Anterior cingulate cortex (tissue), 58 donors: ENCODE measurements around the gene GIPC3.
A peak's percentile ranks its signal among the peaks of the same experiment; 100 is the strongest.

ENCODE experiments used
- DNase-seq, 58 donors: peaks; one replicate each; lab custom pipeline; 2025; lab: John Stamatoyannopoulos, UW

The GIPC3 gene

DNA sequence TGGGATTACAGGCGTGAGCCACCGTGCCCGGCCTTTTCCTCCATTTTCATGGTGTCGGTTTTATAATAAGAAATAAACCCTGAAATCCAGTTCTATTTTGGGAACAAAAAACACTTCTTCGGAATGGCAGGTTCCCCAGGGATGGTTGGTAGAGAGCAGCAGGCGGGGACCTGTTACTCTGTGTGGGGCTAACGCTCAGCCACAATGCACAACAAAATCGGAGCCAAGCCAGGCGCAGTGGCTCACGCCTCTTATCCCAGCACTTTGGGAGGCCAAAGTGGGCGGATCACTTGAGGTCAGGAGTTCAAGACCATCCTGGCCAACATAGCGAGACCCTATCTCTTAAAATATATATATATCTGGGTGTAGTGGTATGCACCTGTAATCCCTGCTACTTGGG lies 15.7 kb downstream of the GIPC3 start:
- no peak for DNase-seq

GRCh38 chr19:3603121-3603811 lies 18.0 kb downstream of the GIPC3 start:
- no peak for DNase-seq

DNA sequence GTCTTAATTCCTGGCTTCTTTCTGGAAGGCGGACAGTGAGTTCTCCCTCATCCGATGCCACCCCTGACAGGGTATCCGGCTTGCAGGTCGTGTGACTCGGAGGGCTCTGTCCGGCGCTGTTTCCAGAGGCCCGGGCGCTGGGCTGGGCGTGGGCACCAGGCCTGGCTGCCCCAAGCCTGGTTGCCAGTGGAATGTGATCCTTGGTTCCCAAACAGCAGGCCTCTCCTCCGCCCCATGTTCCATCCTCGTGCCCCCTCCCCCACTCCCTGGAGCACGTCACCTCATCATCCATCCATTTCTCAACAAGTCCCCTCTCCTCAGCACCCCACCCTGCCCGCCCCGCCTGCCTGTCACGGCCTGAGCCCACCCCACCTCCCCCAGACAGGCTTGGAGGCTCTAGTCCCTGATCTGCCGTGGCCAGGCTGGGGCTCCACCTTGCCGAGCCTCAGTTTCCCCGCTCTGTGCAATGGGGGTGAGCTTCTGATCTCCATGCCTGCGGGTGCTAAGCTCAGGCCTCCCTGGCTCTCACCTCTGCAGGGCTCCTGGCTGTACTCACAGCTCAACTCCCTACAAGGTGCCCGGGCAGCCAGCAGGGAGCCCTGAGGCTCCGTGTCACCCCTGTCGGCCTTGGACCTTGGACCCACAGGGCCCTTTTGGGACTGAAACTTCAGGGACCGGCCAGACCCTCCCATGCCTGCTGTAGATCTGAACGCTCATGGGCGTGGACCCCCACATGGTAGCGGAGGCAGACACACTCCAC lies 19.1 kb downstream of the GIPC3 start:
- DNase-seq: no peak

DNA sequence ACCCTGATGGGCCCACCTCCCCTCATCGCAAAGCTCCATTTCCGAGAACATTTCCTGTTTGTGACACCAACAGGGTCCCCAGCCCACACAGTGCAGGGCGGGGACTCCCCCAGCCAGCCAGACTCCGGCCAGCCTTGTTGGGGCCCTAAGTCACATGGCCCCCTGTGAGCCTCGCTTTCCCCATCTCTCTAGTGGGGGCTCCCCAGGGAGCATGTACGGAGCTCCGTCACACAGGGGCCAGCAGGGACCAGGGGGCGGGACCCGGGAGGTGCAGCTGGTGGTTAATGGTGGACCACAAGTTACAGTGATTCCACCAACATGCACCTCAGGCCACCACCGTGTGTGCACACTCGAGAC lies 19.7 kb downstream of the GIPC3 start:
- DNase-seq: no peak

DNA sequence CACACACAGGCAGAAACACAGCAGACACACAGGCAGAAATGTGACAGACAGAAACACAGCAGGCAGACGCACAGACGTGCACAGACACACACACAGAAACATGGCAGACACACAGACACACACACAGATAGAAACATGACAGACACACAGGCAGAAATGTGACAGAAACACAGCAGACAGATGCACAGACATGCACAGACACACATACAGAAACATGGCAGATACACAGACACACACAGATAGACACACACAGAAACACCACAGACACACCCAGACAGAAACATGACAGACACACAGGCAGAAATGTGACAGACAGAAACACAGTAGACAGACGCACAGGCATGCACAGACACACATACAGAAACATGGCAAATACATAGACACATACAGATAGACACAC lies 20.1 kb downstream of the GIPC3 start:
- DNase-seq: no peak

- no peak for DNase-seq
Measured at GRCh38 chr19:3605770-3606169, 20.5 kb downstream of the GIPC3 start.

- no peak for DNase-seq
Measured at GRCh38 chr19:3606174-3606689, 21.0 kb downstream of the GIPC3 start.

GRCh38 chr19:3606690-3607289 lies 21.5 kb downstream of the GIPC3 start, which contains the start of gene TBXA2R:
Gene TBXA2R, minus strand, starts transcription at chr19:3606875. Its CDS starts 6,241 bp downstream, at chr19:3600634.
- DNase-seq: peak in 29 of 58 donors; percentile 3 to 60 (median 30)

DNA sequence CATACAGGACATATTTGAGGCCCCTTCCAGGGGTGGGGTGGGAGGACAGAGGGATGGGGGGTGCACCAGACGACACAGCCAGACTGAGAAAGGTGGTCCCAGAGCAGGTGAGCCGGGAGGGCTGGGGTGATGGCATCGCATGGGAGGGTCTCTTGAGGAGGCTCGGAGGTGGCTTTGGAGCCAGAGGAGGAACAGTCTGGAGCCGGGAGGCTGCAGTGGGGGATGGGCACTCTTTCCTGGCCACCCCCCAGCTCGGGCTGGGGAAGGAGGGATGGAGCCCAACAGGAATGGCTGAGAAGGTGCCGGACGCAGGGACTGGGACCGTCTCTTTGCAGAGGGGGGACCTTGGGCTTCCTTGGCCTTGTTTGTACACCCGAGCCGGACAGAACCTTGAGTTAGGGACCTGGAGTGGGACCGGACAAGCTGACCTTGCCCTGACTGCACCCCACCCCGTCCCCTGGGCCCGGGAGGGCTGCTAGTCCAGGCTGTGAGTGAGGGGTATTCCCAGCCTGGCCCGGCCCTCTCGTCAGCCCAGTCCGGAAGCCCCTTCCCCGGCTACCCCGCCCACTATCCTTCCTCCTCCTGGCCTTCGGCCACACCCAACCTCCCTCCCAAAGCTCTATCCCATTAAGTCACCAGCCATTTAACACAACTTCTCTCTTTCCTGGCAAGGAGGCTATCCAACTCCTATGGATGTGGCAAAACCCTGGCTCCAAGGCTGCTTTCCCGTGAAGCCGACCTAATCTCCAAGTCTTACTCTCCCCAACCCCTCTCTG lies 22.2 kb downstream of the GIPC3 start:
- DNase-seq: no peak

GRCh38 chr19:3608079-3608641 lies 22.9 kb downstream of the GIPC3 start:
- no peak for DNase-seq

GRCh38 chr19:3608750-3609322 lies 23.6 kb downstream of the GIPC3 start:
- DNase-seq: no peak

DNA sequence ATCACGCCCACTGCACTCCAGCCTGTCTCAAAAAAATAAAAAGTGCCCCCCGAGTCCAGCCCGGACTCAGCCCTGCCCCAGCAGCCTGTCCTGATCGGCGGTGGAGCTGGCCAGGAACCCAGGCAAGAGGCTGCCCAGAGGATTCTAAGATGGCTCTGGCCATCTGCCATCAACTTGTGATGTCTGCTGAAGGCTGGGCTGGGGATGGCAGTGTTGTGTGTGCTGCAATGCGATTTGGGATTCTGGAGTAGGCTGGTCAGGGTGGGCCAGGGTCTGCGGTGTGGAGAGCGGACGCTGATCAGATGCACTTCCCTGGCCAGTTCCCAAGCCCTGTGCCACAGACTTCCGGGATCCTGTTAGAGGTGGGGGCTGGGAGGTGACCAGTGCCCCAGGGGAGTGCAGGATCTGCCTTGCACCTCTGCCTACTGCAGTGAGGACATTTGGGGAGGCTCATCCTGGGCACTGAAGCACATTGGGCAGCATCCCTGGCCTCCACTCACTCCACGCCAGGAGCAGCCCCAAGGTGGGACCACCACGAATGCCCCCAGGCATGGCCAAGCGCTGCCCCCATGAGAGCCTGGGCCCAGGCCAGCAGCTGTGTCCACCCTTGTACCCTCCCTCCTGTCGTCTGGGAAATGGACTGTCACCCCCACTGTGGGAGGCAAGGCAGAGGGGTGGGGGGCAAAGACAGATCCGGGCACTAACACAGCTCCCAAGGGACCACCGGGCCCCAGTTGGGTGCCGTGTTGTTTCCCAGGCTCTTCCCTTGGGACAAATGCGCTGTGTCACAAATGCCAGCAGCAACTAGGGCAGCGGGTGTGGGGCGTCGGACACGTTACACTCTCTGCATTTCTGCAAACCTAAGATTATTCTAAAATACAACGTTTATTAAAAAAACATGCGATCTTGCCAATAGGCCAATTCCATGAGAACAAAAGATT lies 24.8 kb downstream of the GIPC3 start:
- DNase-seq: peak in 1 of 58 donors; percentile 15

DNA sequence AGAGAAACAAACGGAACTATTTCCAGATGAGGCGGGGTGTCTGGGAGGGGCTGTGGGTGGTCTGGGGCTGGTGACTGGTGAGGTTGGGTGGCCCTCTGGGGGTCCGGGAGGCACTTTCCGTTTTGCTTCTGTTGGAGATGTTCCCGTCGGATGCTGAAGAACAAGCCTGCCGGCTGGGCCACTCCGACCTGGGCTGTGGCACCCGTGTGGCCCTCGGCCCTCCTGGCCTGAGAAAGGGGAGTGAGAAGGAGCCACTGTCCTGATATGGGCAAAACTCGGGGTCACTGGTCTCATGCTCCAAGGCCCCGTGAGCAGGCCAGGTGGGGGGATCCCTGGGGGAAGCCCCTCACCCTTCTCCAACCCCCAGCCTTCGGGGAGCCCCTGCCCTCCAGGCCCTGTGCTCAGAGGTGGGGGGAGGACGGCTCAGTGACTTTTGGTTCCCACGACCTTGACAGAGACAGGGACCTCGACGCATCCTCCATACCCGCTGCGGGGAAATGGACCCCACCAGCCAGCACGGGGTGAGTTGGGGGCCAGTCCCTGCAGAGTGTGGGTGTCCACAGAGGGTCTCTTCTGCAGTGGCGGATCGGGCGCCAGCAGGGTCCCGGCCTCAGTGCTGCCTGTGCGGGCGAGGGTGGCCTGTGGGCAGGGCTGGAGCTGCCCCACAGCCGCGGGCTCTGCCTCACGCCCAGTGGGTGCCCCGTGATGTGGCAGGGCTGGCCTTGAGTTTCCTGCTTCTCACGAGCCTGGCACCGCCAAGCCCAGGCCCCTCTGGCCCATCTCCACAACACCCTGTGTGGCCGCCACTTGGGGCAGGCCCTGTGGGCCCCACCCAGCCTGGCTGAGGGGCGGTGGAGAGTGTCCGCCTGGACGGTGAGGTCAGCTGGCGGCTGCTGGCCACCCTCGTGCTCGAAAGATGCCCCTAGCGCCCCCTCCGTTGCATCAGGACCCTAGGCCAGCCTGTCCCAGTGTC lies 25.8 kb downstream of the GIPC3 start:
- DNase-seq: no peak

GRCh38 chr19:3611841-3612240 lies 26.6 kb downstream of the GIPC3 start:
- no peak for DNase-seq

- no peak for DNase-seq
Measured at GRCh38 chr19:3612330-3612729, 27.1 kb downstream of the GIPC3 start.

GRCh38 chr19:3612901-3613741 lies 27.8 kb downstream of the GIPC3 start:
- no peak for DNase-seq
